Liver (tissue), 9 donors: ENCODE measurements around the gene PCDHA1. TPM values are rescaled to one million over a fixed set of nuclear protein-coding genes. Genes with fewer than 3 reads are reported as not detected.

ENCODE experiments used
- DNase-seq: peaks from one replicate; pipeline ENCODE4 v3.0.0-alpha.2; 2017; ENCODE audit warnings: low spot score
- H3K27ac ChIP-seq, 2 donors: one replicate each; pipeline ENCODE4 v1.7.0; 2013; ENCODE audit warnings: inconsistent platforms in 2 of 2, low read length in 2 of 2, control low read depth in 1 of 2, low read depth in 1 of 2, mild to moderate bottlenecking in 1 of 2
- H3K27me3 ChIP-seq, 4 donors: one replicate each; pipeline versions ENCODE4 v1.6.1 to v1.7.0; 2013; ENCODE audit warnings: low read length in 3 of 4, inconsistent platforms in 1 of 4, mild to moderate bottlenecking in 1 of 4, moderate library complexity in 1 of 4; ENCODE audit not compliant: control insufficient read depth in 4 of 4, insufficient read depth in 4 of 4
- H3K36me3 ChIP-seq, 4 donors: one replicate each; pipeline versions ENCODE4 v1.6.1 to v1.7.0; 2013; ENCODE audit warnings: low read length in 3 of 4, mild to moderate bottlenecking in 3 of 4, low read depth in 1 of 4, moderate library complexity in 1 of 4; ENCODE audit not compliant: control insufficient read depth in 4 of 4, insufficient read depth in 3 of 4
- H3K4me1 ChIP-seq, 4 donors: one replicate each; pipeline versions ENCODE4 v1.6.1 to v1.7.0; 2013; ENCODE audit warnings: low read length in 3 of 4, mild to moderate bottlenecking in 3 of 4, moderate library complexity in 1 of 4; ENCODE audit not compliant: control insufficient read depth in 4 of 4, insufficient read depth in 4 of 4
- H3K4me3 ChIP-seq, 3 donors: one replicate each; pipeline versions ENCODE4 v1.6.1 to v1.7.0; 2013; ENCODE audit warnings: low read length in 3 of 3, control low read depth in 1 of 3, low read depth in 1 of 3, mild to moderate bottlenecking in 1 of 3
- H3K9ac ChIP-seq, 2 donors: one replicate each; pipeline ENCODE4 v1.7.0; 2013; ENCODE audit warnings: low read length in 2 of 2, mild to moderate bottlenecking in 2 of 2, moderate library complexity in 2 of 2, control low read depth in 1 of 2, low read depth in 1 of 2
- H3K9me3 ChIP-seq, 4 donors: one replicate each; pipeline versions ENCODE4 v1.6.1 to v1.7.0; 2013; ENCODE audit warnings: low read length in 3 of 4; ENCODE audit not compliant: control insufficient read depth in 4 of 4
- EGR1 ChIP-seq, 2 donors: IDR thresholded peaks; 2 replicates each; pipeline ENCODE4 v1.6.1; 2016 to 2018; ENCODE audit warnings: antibody characterized with exemption in 2 of 2, low read depth in 2 of 2
- FOXA1 ChIP-seq: IDR thresholded peaks from 2 replicates; pipeline ENCODE4 v1.6.1; 2016; ENCODE audit warnings: antibody characterized with exemption
- FOXA2 ChIP-seq: IDR thresholded peaks from 2 replicates; pipeline ENCODE4 v1.6.1; 2016; ENCODE audit warnings: antibody characterized with exemption
- GABPA ChIP-seq, 2 donors: IDR thresholded peaks in 1 of 2; conservative IDR thresholded peaks in 1 of 2; 2 replicates each; pipeline ENCODE4 v1.6.1; 2016; ENCODE audit warnings: antibody characterized with exemption in 2 of 2, mild to moderate bottlenecking in 1 of 2, moderate library complexity in 1 of 2
- HNF4A ChIP-seq, 2 donors: conservative IDR thresholded peaks; 2 replicates each; pipeline ENCODE4 v1.6.1; 2016; ENCODE audit warnings: antibody characterized with exemption in 2 of 2, mild to moderate bottlenecking in 2 of 2
- HNF4G ChIP-seq: IDR thresholded peaks from 2 replicates; pipeline ENCODE4 v1.6.1; 2016; ENCODE audit warnings: antibody characterized with exemption
- JUND ChIP-seq, 2 donors: IDR thresholded peaks; 2 replicates each; pipeline ENCODE4 v1.6.1; 2016; ENCODE audit warnings: antibody characterized with exemption in 2 of 2
- NR2F2 ChIP-seq: IDR thresholded peaks from 2 replicates; pipeline ENCODE4 v1.6.1; 2016; ENCODE audit warnings: antibody characterized with exemption
- RAD21 ChIP-seq, 2 donors: IDR thresholded peaks; 2 replicates each; pipeline ENCODE4 v1.6.1; 2016; ENCODE audit warnings: antibody characterized with exemption in 2 of 2, mild to moderate bottlenecking in 2 of 2
- RXRA ChIP-seq, 2 donors: IDR thresholded peaks; 2 replicates each; pipeline ENCODE4 v1.6.1; 2017 to 2018; ENCODE audit warnings: antibody characterized with exemption in 2 of 2, mild to moderate bottlenecking in 1 of 2
- SP1 ChIP-seq: IDR thresholded peaks from 2 replicates; pipeline ENCODE4 v1.6.1; 2018; ENCODE audit warnings: antibody characterized with exemption, mild to moderate bottlenecking
- TAF1 ChIP-seq: conservative IDR thresholded peaks from 2 replicates; pipeline ENCODE4 v1.6.1; 2016; ENCODE audit warnings: antibody characterized with exemption, mild to moderate bottlenecking
- YY1 ChIP-seq: IDR thresholded peaks from 2 replicates; pipeline ENCODE4 v1.6.1; 2016; ENCODE audit warnings: antibody characterized with exemption, mild to moderate bottlenecking
- WGBS: extraction: QIAGEN DNeasy Blood & Tissue Kit; methylation state at CpG from one replicate; pipeline ENCODE4 v1.1.7; 2013; 5-methylcytosine and 5-hydroxymethylcytosine counted together
- polyA plus RNA-seq, 2 donors: library from polyadenylated mRNA; stranded (reverse) in 1 of 2; unstranded in 1 of 2; fragments of 200-250 nt in 1 of 2; fragments of >200 nt in 1 of 2; fragmentation: Nextera tagmentation in 1 of 2; extraction: Ambion mirVana in 1 of 2; gene quantifications; one replicate each; pipeline versions ENCODE4 v1.2.1 to v1.2.3, GENCODE V29; 2013 to 2015
- total RNA-seq, 2 donors: library from RNA; depleted of rRNA; stranded (reverse); fragments of >200 nt; gene quantifications; one replicate each; pipeline ENCODE4 v1.2.3, GENCODE V29; 2014
- TF ChIP-seq, protein P1 (sequence below): IDR thresholded peaks from 2 replicates; pipeline ENCODE4 v1.6.1; 2016; ENCODE audit warnings: antibody characterized with exemption
- TF ChIP-seq, protein P2 (sequence below): IDR thresholded peaks from 2 replicates; pipeline ENCODE4 v1.6.1; 2016; ENCODE audit warnings: antibody characterized with exemption
- TF ChIP-seq, protein P3 (sequence below): IDR thresholded peaks from 2 replicates; pipeline ENCODE4 v1.6.1; 2016; ENCODE audit warnings: antibody characterized with exemption
- TF ChIP-seq, protein P4 (sequence below): IDR thresholded peaks from 2 replicates; pipeline ENCODE4 v1.6.1; 2016; ENCODE audit warnings: antibody characterized with exemption, mild to moderate bottlenecking
- TF ChIP-seq, protein P5 (sequence below): fragments of 150-350 bp; IDR thresholded peaks from 2 replicates; pipeline ENCODE4 v1.5.1; 2017; ENCODE audit warnings: improper control_type of control experiment, low read depth, low read length; ENCODE audit not compliant: missing input control
- donor health status: healthy.
- donor health status: healthy.
- donor health status: healthy.
- donor health status: healthy.
- donor health status: healthy.

The PCDHA1 gene
- total and polyA plus RNA-seq, 4 donors: not detected

DNA sequence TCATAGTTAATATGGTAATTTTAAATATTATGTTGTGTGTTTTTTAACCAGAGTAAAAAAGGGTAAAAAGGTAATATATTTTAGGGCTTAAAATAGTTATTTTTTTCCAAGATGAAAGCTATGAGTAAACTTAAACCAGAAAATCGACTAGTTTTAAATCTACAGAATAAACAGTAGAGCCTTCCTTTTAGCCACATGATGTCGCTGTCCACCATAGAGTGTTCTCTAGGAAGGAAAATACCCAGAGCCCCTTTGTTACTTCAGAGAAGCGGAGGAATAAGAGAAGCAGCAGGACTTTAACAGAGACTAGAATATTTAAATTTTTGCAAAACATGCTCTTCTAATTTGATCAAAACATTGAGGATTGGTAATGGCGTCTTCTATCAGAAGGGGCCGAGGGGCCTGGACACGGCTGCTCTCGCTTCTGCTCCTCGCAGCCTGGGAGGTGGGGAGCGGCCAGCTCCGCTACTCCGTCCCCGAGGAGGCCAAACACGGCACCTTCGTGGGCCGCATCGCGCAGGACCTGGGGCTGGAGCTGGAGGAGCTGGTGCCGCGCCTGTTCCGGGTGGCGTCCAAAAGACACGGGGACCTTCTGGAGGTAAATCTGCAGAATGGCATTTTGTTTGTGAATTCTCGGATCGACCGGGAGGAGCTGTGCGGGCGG is 8.8 kb downstream of the PCDHA1 start, which contains the start of gene PCDHA2:
TSS of gene PCDHA2 (plus strand) at position 258 of the 664 bp plus-strand sequence.
- TF ChIP-seq, protein P1, sequence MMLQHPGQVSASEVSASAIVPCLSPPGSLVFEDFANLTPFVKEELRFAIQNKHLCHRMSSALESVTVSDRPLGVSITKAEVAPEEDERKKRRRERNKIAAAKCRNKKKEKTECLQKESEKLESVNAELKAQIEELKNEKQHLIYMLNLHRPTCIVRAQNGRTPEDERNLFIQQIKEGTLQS: no peak
- TF ChIP-seq, protein P2, sequence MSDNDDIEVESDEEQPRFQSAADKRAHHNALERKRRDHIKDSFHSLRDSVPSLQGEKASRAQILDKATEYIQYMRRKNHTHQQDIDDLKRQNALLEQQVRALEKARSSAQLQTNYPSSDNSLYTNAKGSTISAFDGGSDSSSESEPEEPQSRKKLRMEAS: no peak
- TF ChIP-seq NR2F2 (no peak), EGR1 (IDR thresholded peaks at IDR 0.05; ENCODE audit: low read depth in 2 of 2) (no peak), HNF4G (no peak), TAF1 (no peak), FOXA1 (no peak), SP1 (no peak), YY1 (no peak), FOXA2 (no peak)
- TF ChIP-seq, protein P3, sequence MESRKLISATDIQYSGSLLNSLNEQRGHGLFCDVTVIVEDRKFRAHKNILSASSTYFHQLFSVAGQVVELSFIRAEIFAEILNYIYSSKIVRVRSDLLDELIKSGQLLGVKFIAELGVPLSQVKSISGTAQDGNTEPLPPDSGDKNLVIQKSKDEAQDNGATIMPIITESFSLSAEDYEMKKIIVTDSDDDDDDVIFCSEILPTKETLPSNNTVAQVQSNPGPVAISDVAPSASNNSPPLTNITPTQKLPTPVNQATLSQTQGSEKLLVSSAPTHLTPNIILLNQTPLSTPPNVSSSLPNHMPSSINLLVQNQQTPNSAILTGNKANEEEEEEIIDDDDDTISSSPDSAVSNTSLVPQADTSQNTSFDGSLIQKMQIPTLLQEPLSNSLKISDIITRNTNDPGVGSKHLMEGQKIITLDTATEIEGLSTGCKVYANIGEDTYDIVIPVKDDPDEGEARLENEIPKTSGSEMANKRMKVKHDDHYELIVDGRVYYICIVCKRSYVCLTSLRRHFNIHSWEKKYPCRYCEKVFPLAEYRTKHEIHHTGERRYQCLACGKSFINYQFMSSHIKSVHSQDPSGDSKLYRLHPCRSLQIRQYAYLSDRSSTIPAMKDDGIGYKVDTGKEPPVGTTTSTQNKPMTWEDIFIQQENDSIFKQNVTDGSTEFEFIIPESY: no peak
- Histone ChIP-seq H3K36me3 (no peaks in the 10 kb centered on the region), H3K4me3 (peak within 1 kb of the TSS in 1 of 3 donors; percentile 12), H3K27ac (no peak within 1 kb of the TSS), H3K9ac (no peak within 1 kb of the TSS), H3K9me3 (peaks cover 22 to 53% (median 28%) of the 10 kb centered on the region in 4 donors), H3K4me1 (no peaks in the 10 kb centered on the region), H3K27me3 (peaks cover 0 to 3% (median 0%) of the 10 kb centered on the region in 4 donors)
- DNase-seq: no peak
- WGBS: 23% methylated on average over 27 of the region's 27 CpGs

DNA sequence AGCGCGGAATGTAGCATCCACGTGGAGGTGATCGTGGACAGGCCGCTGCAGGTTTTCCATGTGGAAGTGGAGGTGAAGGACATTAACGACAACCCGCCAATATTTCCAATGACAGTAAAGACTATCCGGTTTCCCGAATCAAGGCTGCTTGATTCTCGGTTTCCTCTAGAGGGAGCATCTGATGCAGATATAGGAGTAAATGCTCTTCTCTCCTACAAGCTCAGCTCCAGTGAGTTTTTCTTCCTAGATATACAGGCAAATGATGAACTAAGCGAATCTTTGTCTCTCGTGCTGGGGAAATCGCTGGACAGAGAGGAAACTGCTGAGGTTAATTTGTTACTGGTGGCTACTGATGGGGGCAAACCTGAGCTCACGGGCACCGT is 9.3 kb downstream of the PCDHA1 start:
- Histone ChIP-seq H3K27me3 (peaks cover 0 to 3% (median 0%) of the 10 kb centered on the region in 4 donors), H3K4me1 (no peaks in the 10 kb centered on the region), H3K9me3 (peaks cover 22 to 48% (median 28%) of the 10 kb centered on the region in 4 donors), H3K27ac (no peak overlapping the region), H3K4me3 (peak overlapping the region in 1 of 3 donors; percentile 12), H3K9ac (no peak overlapping the region), H3K36me3 (no peaks in the 10 kb centered on the region)
- TF ChIP-seq FOXA2 (no peak), FOXA1 (no peak), RAD21 (IDR thresholded peaks at IDR 0.05) (no peak), HNF4A (conservative IDR thresholded peaks at IDR 0.05) (no peak), GABPA (IDR thresholded peaks at IDR 0.05 in 1 of 2, conservative IDR thresholded peaks at IDR 0.05 in 1 of 2) (no peak), NR2F2 (no peak), HNF4G (no peak), YY1 (no peak), RXRA (IDR thresholded peaks at IDR 0.05) (no peak), TAF1 (no peak), EGR1 (IDR thresholded peaks at IDR 0.05; ENCODE audit: low read depth in 2 of 2) (no peak), JUND (IDR thresholded peaks at IDR 0.05) (no peak), SP1 (no peak)
- TF ChIP-seq, protein P4, sequence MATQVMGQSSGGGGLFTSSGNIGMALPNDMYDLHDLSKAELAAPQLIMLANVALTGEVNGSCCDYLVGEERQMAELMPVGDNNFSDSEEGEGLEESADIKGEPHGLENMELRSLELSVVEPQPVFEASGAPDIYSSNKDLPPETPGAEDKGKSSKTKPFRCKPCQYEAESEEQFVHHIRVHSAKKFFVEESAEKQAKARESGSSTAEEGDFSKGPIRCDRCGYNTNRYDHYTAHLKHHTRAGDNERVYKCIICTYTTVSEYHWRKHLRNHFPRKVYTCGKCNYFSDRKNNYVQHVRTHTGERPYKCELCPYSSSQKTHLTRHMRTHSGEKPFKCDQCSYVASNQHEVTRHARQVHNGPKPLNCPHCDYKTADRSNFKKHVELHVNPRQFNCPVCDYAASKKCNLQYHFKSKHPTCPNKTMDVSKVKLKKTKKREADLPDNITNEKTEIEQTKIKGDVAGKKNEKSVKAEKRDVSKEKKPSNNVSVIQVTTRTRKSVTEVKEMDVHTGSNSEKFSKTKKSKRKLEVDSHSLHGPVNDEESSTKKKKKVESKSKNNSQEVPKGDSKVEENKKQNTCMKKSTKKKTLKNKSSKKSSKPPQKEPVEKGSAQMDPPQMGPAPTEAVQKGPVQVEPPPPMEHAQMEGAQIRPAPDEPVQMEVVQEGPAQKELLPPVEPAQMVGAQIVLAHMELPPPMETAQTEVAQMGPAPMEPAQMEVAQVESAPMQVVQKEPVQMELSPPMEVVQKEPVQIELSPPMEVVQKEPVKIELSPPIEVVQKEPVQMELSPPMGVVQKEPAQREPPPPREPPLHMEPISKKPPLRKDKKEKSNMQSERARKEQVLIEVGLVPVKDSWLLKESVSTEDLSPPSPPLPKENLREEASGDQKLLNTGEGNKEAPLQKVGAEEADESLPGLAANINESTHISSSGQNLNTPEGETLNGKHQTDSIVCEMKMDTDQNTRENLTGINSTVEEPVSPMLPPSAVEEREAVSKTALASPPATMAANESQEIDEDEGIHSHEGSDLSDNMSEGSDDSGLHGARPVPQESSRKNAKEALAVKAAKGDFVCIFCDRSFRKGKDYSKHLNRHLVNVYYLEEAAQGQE: no peak
- TF ChIP-seq, protein P2: no peak
- TF ChIP-seq, protein P5, sequence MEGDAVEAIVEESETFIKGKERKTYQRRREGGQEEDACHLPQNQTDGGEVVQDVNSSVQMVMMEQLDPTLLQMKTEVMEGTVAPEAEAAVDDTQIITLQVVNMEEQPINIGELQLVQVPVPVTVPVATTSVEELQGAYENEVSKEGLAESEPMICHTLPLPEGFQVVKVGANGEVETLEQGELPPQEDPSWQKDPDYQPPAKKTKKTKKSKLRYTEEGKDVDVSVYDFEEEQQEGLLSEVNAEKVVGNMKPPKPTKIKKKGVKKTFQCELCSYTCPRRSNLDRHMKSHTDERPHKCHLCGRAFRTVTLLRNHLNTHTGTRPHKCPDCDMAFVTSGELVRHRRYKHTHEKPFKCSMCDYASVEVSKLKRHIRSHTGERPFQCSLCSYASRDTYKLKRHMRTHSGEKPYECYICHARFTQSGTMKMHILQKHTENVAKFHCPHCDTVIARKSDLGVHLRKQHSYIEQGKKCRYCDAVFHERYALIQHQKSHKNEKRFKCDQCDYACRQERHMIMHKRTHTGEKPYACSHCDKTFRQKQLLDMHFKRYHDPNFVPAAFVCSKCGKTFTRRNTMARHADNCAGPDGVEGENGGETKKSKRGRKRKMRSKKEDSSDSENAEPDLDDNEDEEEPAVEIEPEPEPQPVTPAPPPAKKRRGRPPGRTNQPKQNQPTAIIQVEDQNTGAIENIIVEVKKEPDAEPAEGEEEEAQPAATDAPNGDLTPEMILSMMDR: no peak
- TF ChIP-seq, protein P3: no peak
- TF ChIP-seq, protein P1: no peak
- WGBS: 22% methylated on average over 15 of the region's 15 CpGs
- no peak for DNase-seq
